HG03342 (cell line): ENCODE data around the gene DUSP22.
A peak's percentile ranks its signal among the peaks of the same experiment; 100 is the strongest.
"Not testable (repeated sequence)": the region's sequence is repeated elsewhere in the genome, so short reads cannot be mapped to it uniquely, and the experiment has no call there.

Experiments used
- ATAC-seq: cut with Tn5 transposase; IDR thresholded peaks from one replicate; pipeline ENCODE4 v1.9.1; 2021; ENCODE audit warnings: mild to moderate bottlenecking, moderate library complexity; ENCODE audit not compliant: unreplicated experiment

The DUSP22 gene, protein sequence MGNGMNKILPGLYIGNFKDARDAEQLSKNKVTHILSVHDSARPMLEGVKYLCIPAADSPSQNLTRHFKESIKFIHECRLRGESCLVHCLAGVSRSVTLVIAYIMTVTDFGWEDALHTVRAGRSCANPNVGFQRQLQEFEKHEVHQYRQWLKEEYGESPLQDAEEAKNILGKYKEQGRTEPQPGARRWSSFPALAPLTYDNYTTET

DNA sequence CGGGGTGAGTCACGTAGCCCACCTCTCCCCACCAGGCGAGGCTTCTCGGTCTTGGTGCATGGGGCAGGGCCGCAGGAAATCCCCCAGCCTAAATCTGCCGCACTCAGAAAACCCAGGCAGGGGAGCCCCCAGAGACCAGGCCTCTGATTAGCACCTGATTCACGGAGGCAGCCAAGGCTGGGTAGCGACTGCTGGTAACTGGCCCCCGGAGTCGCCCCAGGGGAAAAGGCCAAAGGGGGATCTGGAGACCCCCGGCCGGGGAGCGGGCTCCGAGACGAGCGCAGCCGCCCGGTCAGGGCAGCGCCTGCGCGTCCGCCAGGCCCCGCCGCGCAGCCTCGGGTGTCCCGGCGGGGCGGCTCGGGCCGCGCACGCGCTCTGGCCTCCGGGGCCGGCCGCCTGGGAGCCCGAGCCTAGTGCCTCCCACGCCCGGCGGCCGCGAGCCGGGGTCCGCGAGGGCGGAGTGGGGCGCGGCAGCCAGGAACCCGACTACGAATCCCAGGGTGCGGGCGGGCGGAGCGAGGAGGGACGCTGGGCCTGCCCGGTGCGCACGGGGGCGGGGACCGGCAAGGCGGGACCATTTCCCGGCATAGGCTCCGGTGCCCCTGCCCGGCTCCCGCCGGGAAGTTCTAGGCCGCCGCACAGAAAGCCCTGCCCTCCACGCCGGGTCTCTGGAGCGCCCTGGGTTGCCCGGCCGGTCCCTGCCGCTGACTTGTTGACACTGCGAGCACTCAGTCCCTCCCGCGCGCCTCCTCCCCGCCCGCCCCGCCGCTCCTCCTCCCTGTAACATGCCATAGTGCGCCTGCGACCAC is at the start of gene DUSP22:
Gene DUSP22 (plus strand): TSS at position 791 of the 809 bp plus-strand sequence. CDS start 53 bp downstream, outside the sequence.
- ATAC-seq, result peak; percentile 41

DNA sequence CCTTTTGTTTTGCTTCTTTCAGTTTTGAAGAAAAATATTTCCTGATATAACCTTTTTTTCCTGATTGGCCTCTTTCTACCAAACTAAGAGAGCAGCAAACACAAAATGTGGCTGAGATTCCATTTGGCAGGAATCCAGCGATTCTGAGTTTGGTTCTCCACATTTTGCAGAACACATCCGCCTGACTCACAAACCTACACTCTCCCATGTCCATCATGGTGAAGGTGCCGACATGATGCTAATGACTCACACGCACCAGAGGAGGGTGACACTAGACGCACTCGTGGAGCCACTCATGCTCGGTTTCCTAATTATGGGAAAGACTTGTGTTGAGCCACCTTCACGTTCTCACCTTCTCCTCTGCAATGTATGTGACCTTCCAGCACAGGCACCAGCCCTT is 45.9 kb upstream of the DUSP22 start:
- no peak for ATAC-seq

DNA sequence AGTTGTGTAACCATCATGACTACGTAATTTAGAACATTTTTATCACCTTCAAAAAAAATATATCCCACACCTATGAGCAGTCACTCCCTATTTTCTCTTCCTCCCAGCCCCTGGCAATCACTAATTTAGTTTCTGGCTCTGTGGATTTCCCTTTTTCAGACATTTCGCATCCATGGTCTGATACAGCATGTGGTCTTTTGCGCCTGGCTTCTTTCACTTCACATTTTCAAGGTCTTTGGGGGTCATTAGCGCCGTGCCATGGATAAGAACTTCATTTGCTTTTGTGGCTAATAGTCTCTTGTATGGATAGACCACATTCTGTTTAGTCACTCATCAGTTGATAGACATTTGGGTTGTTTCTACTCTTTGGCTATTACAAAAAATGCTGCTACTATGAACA is 44.9 kb upstream of the DUSP22 start:
- ATAC-seq, result no peak

DNA sequence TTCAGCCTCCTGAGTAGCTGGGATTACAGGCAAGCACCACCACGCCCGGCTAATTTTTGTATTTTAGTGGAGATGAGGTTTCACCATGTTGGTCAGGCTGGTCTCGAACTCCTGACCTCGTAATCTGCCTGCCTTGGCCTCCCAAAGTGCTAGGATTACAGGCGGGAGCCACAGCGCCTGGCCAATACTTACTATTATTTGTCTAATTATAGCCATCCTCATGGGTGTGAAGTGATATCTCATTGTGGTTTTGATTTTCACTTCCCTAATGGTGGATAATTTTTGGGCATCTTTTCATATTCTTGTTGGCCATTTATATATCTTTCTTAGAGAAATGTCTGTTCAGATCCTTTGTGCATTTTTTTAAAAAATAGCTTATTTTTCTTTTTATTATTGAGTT is 44.2 kb upstream of the DUSP22 start:
- ATAC-seq, result not testable (repeated sequence)

DNA sequence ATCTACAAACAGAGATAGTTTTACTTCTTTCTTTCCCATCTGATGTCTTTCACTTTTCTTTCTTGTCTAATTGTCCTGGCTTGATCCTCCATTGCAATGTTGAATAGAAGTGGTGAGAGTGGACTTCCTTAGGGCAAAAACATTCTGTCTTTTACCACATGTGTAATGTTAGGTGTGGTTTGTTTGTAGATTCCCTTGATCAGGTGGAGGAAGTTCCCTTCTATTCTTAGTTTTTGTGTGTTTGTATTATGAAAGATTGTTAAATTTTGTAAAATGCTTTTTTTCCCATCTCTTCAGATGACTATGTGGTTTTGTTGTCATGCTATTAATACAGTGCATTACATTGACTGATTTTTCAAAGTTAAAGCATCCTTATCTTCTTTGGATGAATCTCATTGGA is 41.6 kb upstream of the DUSP22 start:
- ATAC-seq, result no peak

DNA sequence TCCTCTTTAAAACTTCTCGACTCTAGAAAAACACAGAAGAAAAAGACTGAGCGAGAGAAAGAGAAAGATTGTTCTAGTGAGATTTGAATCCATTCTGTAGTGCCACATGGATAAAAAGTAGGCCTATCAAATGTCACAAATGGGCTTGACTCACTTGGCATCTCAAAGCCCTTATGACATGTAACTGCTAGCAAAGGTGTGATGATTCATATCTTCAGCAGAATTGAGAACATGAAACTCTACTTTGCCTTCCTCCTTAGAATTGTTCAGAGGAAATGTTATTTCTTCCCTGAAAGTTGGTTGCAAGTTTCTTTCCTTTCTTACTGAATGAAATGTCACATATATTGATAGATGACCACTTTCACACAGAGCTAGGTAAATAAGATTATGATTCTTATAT is 40.4 kb upstream of the DUSP22 start:
- no peak for ATAC-seq

DNA sequence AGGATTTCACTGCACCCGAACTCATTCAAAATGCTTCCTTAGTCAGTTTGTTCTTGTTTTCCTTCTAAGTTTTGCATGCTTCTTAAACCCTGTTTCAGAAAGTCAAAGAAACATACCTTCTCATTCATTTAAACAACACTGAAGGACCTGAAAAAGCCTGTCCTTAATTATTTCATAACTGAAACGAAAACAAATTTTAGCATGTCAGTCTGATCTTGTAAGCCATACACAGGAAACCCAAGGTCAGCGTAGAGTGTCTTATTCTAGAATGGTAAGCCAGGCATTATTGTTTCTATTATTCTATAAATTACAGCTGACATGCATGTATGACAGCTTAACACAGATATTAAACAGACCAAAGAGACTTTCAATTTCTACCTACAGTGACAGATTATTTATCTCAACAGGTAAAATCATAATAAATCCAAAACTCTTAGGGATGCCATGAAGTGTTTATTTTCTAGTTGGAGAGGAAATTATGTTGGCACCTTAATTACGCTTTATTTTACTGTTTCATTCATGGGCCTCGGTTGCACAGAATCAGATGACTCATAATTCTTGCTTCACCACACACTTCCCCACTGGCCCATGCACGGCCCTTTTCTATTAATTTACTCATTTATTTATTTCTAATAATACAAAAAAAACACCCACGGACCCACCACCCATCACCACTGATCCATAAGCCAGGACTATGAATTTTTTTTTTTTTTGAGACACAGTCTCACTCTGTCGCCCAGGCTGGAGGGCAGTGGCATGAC is 39.3 kb upstream of the DUSP22 start:
- no peak for ATAC-seq

DNA sequence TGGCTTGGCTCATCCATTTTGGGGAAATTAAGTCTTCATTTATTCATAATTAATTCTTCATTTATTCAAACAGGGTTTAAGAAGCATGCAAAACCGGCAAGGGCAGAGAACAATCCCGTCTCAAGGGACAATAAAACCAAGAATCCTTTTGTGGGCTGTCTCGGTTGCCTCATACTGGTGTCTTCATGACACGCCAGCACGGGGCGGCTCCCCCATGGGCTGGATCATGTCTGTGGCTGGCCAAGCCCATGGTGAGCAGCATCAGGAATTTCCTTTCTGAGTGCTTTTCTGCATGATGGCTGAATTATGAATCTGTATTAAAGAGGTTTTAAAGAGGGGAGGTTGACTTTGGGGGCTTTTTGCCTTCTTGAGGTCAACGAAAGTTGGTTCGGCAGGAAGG is 38.3 kb upstream of the DUSP22 start:
- ATAC-seq, result no peak

DNA sequence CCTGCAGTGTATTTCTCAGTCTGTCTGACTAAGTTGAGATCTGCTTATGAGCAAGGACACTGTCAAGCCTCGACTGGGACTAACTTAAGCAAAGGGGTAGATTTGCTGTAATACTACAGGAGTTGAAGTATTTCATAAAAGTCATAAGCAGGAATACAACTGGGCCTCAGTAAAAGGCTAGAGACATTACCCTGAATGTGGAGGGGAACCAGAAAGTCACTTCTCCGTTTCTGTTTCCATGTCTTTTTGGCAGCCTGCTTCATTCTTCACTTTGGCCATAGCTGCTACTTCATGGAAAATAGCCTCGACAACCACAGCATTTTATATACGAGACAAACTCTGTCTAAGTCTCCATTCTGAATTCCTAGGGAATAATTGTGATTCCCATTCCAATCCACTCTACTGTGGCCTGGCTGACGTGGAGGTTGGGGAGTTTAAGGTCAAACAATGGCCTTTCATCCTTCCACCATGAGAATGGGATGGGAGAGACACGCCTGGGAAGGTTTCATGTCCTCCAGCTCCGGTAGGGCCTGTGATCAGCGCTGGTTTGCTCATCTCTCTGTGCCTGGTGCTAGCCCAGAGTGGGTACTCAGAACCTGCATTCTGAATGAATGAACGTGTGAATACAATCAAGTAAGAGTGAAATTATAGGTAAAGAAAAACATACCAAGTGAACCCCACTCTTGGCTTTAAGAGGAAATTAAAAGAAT is 37.1 kb upstream of the DUSP22 start:
- no peak for ATAC-seq

DNA sequence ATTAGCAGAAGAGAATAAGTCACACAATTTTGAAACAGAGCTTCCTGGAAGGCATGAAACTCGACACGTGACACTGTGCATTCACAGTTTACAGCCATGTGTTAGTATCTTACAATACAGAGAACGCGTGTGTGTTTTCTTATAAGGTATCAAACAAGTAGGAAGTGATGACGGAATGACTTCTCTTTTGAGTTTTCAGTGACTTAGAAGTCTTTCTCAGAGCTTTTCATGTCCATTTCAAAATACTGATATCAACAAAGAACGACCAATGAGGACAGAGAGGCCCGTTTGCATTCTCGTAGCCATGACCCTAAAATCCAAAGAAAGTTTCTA is 36.6 kb upstream of the DUSP22 start:
- no peak for ATAC-seq

DNA sequence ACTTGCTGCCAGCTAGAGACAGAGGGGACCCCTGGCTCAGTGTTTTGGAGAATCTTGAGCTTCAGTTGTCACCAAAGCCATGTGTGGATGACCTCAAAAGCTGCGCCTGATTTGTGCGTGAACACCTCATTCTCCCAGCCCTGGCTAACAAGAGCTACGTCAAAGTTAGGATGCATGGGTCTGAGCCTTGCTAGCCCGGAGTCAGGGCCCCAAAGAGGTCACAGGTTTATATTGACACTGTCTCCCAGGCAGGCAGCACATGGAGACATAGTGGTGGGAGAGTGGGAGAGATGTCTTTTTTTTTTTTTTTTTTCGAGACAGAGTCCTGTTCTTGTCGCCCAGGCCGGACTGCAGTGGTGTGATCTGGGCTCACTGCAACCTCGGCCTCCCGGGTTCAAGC is 36.1 kb upstream of the DUSP22 start:
- ATAC-seq, result no peak

DNA sequence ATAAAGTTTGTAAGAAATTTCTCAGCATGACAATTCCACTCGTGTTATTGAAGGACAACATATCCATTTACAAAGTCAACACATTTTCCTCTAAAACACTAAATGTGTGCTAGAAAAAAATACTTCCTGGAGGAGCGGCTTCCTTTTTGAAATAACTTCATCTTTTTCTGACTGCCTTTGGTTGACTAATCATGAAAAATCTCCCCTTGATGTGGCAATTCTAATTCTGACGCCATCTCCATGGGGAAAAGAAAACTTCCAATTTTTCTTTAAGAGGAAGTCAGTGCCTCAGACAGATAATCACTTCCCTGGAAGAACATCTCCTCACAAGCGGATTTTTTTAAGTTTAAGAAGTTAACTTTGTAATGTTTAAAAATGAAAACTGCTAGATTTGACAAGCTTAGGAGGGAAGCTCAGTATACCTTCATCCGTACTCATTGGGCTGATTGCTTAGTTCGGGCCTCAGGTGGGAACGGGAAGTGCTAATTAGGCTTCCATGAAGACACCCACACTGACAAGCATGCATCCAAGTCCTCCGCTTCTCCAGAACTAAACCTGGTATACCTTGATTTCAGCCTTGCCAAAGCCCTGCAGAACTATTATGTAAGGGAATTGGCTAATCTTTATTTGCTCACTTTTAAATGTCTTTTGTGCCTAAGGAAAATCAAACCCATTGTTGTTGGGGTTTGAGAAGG is 35.1 kb upstream of the DUSP22 start:
- ATAC-seq, result no peak

DNA sequence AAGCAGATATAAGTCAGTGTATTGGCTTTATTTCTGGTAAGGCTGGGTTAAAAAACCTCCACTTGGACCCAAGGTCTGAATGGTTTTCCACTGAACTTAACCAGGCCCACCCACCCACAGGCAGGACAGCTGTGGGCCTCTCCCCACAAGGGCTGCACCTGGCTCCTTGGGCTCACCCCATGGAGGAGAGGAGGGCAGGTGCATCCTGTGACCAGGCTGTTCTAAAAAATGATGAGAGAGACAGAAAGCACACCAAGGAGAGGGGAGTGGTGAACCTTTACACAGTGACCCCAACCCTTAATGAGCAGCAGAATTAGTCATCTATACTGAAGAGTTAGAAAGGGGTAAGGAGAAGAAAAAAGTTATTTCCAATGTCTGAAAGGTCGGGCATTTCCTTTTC is 34.5 kb upstream of the DUSP22 start:
- ATAC-seq, result no peak

DNA sequence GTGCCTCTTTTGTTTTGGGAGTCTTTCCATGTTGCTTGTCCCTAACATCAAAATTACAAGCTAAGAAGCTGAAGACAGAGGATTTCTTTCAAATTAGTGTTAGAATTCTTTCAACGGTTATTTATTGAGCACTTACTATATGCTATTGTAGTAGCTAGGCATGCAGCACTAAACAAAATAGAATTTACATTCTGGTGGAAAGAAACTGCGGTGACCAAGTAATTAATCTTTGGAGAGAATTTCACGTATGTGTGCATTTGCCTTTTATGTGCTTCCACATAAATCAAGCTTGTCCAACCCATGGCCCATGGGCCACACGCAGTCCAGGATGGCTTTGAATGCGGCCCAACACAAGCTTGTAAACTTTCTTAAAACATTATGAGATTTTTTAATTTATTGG is 33.0 kb upstream of the DUSP22 start:
- ATAC-seq, result no peak

DNA sequence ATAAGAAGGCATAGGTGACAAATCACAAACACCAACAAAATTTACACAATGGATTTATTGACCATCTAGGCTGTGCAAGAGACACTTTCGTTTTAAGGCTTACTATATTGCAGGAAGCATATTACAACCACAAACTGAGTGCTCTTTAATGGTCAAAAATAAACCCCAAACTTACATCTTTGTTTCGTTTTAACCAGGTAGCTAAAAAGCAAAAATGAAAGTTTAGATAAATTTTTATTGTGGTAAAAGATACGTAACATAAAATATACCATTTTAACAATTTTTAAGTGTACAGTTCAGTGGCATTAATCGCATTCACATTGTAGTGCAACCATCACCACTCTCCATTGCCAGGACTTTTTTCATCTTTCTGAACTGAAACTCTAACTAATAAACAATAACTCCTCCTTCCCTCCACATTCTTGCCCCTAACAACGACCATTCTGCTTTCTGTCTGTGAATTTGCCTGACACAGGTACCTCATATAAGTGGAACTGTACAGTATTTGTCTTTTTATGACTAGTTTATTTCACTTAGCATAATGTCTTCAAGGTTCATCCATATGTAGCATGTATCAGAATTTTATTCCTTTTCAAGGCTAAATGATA is 32.3 kb upstream of the DUSP22 start:
- ATAC-seq, result peak; percentile 84

DNA sequence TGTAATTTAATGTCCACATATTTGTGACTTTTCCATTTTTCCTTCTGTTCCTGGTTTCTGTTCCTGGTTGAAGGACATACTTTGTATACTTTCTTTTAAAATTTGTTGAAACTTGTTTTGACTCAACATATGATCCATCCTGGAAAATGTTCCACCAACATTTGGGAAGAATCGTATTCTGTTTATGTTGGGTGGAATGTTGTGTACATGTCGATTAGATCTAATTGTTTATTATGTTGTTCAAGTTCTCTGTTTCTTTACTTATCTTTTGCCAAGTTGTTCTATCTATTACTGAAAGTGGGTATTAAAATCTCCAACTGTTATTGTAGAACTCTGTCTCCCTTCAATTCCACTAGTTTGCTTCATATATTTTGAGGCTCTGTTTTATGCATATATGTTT is 27.7 kb upstream of the DUSP22 start:
- no peak for ATAC-seq

DNA sequence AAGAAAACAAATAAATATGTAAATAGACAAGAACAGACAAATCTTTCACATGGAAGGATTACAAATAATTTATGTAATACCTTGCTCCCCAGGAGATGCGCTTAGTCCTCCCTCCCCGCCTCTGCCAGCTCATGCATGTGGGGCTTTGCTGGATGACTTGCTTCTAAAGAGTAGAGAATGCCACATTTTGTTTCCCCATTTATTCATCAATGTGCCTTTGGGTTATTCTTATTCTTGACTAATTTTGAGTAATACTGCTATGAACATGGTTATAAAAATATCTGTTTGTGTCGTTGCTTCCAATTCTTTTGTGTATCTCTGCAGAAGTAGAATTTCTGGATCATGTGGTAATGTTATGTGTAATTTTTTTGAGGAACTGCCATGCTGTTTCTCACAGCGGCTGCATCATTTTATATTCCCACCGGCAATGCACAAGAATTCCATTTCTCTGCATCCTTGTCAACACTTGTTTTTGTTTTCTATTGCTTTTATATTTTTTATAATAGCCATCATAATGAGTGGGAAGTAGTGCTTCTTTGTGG is 23.8 kb upstream of the DUSP22 start:
- no peak for ATAC-seq

DNA sequence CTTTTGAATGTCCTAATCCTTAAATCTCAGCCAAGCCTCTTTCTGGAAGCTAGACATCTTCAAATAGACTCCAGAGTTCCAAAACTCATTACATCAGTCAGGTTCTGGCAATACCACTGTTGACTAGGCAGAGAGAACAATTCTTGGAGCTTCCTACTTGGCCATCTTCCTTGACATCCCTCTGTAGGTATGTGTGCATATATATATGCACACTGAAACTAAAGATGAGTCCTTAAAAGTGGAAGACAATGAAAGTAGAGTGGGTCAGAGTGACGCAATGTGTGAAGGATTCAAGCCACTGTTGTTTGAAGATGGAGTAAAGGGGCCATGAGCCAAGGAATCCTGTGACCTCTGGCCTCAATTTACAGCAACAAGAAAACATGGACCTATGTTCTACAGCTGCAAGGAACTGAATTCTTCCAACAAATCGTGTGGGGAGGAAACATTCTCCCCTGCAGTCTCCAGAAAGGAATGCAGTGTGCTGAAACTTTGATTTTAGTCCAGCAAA is 18.7 kb upstream of the DUSP22 start:
- no peak for ATAC-seq

DNA sequence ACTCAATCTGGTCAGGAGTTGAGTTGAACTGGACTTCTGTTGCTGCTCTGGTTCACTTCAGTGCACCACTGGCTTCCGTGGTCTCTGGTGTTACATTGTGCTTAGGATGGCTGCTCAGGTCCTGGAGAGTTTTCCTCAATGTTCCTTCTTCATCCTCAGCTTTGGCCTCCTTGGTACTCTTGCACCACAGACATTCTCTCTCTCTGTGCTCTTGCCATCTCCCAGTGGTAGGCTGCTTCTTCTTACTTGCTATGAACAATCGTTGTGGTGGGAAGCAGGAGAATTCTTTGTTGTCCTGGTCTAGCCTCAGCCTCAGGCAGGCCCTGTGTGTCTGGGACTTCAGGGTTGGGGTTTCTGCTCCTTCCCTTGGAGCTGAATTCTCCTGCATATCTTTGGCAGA is 14.5 kb upstream of the DUSP22 start:
- ATAC-seq, result no peak

DNA sequence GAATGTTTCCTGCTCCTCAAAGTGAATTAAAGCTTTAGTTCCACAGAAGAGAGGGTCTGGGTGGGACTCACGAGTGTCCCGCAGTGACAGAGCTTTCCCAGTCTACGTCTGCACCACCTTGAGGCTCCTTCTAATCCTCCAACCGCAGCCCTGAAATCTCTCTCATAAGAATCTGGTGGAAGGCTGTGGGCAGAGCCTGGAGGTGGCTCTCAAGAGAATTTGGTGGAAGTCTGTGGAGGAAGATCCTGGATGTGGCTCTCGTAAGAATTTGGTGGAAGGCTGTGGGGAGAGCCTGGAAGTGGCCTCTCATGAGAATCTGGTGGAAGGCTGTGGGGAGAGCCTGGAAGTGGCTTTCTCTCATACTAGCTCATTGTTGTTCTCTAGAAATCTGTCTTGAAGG is 13.8 kb upstream of the DUSP22 start:
- ATAC-seq, result no peak
